ENCODE results near the gene ZNF407.

DNA sequence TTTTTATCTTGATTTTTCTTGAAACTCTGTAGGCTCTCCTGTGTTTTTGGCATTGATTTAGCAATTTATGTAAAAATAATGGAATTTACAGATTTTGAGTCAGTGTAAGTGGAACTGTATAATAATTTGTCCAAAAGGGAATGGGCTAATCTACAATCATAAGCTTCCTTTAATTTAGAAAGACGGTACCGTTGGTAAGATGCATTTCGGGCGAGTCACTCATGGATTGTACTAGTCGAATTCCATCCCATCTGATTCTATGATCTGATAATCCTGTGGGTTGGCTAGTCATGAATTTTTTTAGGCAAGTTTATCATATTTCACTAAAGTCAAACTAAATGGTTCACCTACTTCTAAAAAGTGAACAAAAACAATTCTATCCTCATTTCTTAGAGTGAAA lies 133.4 kb downstream of the ZNF407 start:
- TF ChIP-seq, protein P1, sequence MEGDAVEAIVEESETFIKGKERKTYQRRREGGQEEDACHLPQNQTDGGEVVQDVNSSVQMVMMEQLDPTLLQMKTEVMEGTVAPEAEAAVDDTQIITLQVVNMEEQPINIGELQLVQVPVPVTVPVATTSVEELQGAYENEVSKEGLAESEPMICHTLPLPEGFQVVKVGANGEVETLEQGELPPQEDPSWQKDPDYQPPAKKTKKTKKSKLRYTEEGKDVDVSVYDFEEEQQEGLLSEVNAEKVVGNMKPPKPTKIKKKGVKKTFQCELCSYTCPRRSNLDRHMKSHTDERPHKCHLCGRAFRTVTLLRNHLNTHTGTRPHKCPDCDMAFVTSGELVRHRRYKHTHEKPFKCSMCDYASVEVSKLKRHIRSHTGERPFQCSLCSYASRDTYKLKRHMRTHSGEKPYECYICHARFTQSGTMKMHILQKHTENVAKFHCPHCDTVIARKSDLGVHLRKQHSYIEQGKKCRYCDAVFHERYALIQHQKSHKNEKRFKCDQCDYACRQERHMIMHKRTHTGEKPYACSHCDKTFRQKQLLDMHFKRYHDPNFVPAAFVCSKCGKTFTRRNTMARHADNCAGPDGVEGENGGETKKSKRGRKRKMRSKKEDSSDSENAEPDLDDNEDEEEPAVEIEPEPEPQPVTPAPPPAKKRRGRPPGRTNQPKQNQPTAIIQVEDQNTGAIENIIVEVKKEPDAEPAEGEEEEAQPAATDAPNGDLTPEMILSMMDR (IDR thresholded peaks at IDR 0.05; ENCODE audit: insufficient read depth, low read length): no peak
- TF ChIP-seq POLR2AphosphoS5 (IDR thresholded peaks at IDR 0.05; ENCODE audit: low read depth): no peak
- TF ChIP-seq GABPA (IDR thresholded peaks at IDR 0.05; ENCODE audit: low read depth): no peak
- TF ChIP-seq, protein P2, sequence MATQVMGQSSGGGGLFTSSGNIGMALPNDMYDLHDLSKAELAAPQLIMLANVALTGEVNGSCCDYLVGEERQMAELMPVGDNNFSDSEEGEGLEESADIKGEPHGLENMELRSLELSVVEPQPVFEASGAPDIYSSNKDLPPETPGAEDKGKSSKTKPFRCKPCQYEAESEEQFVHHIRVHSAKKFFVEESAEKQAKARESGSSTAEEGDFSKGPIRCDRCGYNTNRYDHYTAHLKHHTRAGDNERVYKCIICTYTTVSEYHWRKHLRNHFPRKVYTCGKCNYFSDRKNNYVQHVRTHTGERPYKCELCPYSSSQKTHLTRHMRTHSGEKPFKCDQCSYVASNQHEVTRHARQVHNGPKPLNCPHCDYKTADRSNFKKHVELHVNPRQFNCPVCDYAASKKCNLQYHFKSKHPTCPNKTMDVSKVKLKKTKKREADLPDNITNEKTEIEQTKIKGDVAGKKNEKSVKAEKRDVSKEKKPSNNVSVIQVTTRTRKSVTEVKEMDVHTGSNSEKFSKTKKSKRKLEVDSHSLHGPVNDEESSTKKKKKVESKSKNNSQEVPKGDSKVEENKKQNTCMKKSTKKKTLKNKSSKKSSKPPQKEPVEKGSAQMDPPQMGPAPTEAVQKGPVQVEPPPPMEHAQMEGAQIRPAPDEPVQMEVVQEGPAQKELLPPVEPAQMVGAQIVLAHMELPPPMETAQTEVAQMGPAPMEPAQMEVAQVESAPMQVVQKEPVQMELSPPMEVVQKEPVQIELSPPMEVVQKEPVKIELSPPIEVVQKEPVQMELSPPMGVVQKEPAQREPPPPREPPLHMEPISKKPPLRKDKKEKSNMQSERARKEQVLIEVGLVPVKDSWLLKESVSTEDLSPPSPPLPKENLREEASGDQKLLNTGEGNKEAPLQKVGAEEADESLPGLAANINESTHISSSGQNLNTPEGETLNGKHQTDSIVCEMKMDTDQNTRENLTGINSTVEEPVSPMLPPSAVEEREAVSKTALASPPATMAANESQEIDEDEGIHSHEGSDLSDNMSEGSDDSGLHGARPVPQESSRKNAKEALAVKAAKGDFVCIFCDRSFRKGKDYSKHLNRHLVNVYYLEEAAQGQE (IDR thresholded peaks at IDR 0.05; ENCODE audit: insufficient replicate concordance, low read depth): no peak
- TF ChIP-seq SPI1 (IDR thresholded peaks at IDR 0.05; ENCODE audit: borderline replicate concordance, low read depth): no peak
